ENCODE measurements around the gene CD68.

Gene CD68

DNA sequence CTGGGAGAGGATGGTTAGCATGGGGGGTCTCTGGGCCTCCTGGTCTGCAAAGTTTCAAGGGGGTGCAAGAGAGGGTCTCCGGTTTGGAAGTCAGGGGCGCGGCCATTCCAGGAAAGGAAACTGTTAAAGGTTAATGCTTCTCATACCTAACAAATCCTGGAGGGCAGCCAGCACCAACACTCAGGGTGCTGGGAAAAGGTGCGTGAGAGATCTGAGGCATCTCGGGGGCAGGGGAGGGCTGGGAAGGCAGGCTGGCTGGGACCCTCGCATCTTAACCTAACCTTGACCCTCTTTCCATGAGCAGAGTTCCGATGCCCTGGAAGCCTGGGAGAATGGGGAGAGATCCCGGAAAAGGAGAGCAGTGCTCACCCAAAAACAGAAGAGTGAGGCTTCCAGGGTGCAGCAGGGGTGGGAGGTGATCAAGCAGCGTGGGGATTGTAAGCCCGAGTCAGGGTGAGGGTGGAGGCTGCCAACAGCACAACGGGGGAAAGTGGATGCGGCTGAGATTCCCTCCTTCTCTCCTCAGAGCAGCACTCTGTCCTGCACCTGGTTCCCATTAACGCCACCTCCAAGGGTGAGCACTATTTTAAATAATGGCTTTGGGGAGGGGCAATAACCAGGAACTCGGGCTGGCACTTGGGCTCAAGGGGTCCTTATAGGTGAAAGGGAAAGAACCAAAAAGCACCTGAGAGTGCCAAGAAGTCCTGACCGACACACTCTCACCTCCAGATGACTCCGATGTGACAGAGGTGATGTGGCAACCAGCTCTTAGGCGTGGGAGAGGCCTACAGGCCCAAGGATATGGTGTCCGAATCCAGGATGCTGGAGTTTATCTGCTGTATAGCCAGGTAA is 19.9 kb upstream of the CD68 start:
- no peak for DNase-seq (ENCODE audit: low spot score)

DNA sequence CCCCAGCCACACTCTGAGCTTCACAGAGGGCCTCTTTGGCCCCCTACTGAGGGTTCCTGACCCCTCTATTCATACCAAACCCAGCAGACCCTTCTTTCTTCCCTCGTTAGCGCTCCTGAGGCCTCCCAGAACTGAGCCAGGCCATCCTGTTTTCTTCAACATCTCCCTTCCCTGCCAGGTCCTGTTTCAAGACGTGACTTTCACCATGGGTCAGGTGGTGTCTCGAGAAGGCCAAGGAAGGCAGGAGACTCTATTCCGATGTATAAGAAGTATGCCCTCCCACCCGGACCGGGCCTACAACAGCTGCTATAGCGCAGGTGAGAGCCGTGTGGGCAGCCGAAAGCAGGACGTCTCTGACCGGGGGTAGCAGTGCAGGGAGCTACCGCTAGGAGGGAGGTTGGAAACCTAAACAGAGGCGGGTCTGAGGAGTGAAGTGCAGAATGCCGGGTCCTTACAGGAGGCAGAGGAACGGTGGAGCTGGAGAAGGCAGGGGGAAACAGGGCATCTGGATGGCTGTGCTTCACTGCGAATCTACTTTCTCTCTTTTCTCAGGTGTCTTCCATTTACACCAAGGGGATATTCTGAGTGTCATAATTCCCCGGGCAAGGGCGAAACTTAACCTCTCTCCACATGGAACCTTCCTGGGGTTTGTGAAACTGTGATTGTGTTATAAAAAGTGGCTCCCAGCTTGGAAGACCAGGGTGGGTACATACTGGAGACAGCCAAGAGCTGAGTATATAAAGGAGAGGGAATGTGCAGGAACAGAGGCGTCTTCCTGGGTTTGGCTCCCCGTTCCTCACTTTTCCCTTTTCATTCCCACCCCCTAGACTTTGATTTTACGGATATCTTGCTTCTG is 19.0 kb upstream of the CD68 start:
- peak; percentile 80 for DNase-seq (ENCODE audit: low spot score)

DNA sequence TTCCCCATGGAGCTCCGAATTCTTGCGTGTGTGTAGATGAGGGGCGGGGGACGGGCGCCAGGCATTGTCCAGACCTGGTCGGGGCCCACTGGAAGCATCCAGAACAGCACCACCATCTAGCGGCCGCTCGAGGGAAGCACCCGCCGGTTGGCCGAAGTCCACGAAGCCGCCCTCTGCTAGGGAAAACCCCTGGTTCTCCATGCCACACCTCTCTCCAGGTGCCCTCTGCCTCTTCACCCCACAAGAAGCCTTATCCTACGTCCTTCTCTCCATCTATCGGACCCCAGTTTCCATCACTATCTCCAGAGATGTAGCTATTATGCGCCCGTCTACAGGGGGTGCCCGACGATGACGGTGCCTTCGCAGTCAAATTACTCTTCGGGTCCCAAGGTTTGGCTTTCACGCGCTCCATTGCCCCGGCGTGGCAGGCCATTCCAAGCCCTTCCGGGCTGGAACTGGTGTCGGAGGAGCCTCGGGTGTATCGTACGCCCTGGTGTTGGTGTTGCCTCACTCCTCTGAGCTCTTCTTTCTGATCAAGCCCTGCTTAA is 18.3 kb upstream of the CD68 start:
- peak; percentile 92 for DNase-seq (ENCODE audit: low spot score)

DNA sequence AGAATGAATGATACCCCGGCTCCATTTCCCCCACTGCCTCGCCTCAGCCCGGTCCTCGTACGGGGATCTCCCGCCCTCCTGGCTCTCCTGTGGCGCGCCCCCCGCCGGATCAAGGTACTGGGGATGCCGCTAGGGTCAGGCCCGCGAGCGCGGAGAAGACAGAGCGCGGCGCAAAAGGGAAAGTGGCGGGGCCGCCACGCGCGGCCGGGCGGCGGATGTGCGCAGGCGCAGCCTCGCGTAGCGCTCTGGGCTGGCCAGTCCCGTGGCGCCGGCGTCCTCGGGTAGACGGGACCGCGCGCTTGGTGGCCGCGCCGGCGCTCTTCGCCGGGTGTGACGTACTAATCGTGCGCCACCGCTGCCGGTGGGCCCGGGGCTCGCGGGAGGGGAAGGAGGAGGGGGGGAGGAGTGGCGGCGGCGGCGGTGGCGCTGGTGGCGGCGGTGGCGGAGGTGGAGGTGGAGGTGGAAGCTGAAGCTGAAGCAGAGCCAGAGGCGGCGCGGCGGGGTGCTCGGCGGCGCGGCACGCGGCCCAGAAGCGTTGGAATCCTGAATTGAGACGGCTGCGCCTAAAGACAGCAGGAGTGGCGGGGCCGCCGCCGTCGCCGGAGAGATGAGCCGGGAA is 17.7 kb upstream of the CD68 start, which contains the start of gene SENP3:
Gene SENP3, plus strand, starts transcription at position 331 of the 619 bp plus-strand sequence. CDS start 1,158 bp downstream, outside the sequence.
- peak; percentile 99 for DNase-seq (ENCODE audit: low spot score)

DNA sequence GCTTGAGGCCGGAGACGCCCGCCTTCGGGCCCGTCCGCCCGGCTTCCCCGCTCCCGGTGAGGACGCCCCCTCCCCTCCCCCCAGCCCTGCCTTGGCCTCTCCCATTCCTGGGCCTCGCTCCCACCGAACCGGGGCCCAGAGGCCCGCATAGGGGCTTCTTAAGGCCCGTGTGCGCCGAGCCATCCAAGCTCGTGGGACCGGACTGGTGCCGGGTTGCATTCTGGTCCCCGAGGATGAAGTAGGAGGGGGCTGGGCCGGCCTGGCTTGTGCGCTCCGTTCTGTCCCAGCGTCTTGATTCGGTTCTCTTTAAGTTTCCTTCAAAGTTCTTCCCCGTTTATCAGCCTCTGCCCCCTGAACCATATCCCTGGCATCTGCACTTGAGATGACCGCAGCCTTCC is 17.2 kb upstream of the CD68 start:
- no peak for DNase-seq (ENCODE audit: low spot score)

DNA sequence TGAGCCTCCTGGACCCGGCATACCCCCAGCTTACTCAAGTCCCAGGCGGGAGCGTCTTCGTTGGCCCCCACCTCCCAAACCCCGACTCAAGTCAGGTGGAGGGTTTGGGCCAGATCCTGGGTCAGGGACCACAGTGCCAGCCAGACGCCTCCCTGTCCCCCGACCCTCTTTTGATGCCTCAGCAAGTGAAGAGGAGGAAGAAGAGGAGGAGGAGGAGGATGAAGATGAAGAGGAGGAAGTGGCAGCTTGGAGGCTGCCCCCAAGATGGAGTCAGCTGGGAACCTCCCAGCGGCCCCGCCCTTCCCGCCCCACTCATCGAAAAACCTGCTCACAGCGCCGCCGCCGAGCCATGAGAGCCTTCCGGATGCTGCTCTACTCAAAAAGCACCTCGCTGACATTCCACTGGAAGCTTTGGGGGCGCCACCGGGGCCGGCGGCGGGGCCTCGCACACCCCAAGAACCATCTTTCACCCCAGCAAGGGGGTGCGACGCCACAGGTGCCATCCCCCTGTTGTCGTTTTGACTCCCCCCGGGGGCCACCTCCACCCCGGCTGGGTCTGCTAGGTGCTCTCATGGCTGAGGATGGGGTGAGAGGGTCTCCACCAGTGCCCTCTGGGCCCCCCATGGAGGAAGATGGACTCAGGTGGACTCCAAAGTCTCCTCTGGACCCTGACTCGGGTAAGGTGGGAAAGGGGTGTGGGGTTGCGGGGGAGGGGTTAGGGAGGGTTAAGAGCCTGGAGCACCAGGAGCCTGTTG is 16.1 kb upstream of the CD68 start:
- no peak for DNase-seq (ENCODE audit: low spot score)

DNA sequence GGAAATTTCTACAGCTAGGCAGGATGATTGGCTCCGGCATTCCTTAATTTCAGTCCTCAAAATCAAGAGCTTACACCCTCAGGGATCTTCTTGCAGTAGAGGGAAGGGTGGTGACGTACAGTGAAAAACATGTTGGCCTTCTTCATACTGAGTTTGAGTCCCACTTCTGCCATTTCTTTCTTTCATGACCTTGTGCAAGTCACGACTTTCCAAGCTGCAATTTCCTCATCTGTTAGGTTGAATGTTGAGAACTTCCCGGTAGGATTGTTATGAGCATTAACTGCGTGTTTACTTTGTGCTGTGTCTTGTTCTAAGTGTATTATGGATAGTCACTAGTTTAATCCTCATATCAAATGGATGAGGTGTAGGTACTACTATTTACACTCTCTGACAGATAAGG is 9.9 kb upstream of the CD68 start:
- no peak for DNase-seq (ENCODE audit: low spot score)

DNA sequence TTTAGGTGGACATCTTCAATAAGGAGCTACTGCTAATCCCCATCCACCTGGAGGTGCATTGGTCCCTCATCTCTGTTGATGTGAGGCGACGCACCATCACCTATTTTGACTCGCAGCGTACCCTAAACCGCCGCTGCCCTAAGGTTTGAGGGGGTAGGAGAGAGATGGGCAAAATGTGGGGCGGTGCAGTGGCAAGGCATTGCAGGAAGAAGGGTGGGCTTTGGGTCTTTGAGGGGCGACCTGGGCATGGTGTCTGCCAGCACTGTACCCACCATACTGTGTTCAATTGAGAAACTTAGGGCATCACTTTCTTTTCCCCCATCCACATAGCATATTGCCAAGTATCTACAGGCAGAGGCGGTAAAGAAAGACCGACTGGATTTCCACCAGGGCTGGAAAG is 9.1 kb upstream of the CD68 start:
- DNase-seq (ENCODE audit: low spot score) = no peak

DNA sequence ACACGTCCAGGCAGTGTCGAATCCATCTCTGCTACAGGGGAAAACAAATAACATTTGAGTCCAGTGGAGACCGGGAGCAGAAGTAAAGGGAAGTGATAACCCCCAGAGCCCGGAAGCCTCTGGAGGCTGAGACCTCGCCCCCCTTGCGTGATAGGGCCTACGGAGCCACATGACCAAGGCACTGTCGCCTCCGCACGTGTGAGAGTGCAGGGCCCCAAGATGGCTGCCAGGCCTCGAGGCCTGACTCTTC is 7.2 kb upstream of the CD68 start:
- DNase-seq (ENCODE audit: low spot score) = no peak

DNA sequence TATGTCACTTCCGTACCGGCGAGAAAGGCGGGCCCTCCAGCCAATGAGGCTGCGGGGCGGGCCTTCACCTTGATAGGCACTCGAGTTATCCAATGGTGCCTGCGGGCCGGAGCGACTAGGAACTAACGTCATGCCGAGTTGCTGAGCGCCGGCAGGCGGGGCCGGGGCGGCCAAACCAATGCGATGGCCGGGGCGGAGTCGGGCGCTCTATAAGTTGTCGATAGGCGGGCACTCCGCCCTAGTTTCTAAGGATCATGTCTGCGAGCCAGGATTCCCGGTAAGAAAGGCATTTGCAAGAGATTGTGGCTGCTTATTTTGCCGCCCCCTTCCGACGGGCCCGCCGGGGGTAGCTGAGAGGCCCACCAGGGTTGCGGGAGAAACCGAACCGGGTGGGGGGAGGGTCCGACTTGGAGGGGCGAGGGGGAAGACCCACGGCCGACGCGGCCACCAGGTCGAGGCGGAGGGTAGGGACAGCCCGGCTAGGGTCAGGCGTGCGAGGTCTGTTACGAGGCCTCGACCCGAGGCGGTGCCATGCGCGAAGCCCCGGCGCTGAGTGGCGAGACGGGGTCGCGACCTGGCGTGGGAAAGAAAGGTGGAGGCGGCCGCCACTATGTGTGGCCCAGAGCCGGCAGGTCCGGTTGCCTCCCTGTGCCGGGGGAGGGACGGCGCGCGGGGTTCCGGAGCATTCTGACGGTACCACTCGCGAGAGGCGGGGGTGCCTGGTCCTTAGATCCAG is 6.7 kb upstream of the CD68 start:
- peak; percentile 99 for DNase-seq (ENCODE audit: low spot score)

DNA sequence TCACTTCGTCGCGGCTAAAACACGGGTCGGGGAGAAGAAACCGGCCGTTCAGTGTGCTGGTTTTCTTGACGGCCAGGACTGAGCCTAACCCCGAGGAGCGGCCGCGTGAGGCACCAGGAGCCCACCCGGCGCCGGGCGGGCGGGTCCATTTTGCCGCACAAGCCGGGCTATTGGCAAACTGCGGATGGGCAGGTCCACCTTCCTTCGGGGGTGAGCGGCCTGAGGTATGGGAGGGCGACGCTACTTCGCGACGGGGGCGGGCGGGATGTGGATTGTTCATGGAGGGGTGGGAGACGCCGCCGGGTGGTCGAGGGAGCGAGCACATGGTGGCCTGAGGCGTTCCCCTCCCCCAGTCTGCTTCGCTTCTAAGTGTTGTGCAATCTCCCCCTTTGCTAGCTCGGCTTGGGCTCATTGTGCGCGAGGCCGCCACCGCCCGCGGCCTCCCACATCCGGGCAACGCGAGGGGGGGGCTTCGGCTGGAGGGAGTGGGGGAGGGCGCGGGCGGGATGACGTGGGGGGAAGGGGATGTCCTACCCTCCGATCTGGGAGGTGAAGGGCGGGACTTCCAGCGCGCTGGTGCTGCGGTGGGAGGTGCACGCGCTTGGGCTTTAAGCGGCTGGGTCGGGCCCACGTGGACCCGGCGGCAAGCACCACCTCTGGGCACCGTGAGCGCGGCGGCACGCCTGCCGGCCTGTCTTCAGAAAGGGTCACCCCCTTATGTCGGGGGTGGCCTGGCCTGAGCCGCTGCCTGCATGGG is 5.9 kb upstream of the CD68 start:
- peak; percentile 94 for DNase-seq (ENCODE audit: low spot score)

DNA sequence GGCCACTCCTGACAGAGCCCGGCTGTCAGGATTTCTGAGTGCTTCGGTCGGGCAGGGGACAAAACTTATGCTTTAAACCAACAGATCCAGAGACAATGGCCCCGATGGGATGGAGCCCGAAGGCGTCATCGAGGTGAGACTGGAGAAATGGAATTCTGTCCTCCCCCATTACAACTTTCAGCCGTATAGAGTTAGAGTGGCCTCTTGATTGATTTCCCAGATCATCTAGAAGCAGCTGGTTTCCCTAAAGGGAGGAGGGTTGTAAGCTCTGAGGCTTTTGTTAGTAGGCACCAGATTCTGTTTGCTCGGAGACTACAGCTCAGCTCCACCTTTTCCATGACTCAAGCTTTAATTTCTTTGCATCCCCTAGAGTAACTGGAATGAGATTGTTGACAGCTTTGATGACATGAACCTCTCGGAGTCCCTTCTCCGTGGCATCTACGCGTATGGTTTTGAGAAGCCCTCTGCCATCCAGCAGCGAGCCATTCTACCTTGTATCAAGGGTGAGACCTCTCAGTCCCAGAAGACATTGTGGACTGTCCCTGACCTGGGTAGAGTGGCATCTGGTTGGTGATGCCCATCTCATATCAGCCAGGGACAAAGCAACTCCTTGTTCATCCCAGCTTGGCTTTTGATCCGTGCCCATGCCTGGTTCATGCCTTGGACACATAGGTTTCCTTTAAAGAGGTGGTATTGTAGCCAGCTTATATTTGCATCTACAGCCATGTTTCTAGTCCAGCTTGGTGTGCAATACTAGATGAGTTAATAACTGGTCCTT is 5.1 kb upstream of the CD68 start:
- DNase-seq (ENCODE audit: low spot score) = no peak

DNA sequence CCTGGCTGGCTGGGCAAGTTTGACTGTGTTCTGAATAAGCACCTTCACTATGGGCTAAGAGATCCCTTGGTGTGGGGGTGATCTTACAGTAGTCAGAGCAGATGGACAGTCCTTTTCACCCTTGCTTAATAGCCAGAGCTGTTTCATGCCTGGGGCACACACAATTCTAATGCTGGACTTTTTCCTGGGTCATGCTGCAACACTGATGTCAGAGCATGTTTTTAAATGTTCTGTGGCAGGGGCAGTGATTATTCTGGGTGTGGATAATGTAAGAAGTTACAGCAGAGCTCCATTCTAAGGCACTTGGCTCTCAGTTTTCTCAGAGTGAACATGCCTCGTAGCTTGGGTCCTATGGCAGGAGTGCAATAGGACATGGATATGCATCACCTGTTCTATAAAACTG is 4.0 kb upstream of the CD68 start:
- no peak for DNase-seq (ENCODE audit: low spot score)

DNA sequence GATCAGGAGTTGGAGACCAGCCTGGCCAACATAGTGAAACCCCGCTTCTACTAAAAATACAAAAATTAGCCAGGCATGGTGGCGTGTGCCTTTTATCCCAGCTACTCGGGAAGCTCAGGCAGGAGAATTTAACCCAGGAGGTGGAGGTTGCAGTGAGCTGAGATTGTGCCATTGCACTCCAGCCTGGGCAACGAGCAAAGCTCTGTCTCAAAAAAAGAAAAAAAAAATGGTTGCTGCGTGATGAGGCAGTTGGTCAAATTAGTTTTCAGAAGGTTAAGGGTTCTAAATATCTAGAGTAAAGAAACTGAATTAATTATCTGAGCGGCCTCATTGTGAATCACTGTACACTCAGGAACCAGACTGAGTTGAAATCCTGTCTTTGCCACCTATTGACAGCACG is 3.5 kb upstream of the CD68 start:
- no peak for DNase-seq (ENCODE audit: low spot score)

DNA sequence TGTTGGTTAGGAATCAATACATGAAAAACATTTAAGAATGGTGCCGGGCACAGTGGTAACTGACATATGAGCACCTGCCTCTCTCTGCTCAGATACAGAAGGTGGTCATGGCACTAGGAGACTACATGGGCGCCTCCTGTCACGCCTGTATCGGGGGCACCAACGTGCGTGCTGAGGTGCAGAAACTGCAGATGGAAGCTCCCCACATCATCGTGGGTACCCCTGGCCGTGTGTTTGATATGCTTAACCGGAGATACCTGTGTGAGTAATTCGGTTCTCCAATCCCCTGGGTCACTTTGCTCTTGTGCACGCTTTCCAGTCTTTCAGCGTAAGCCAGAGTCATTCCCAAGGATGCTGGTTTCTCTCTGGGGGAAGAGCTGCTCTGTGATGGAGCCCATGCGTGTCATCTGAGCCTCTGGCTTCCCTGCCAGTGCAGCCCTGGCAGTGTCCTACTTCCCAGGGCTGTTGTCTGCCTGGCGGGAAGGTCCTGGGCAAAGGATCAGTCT is 3.0 kb upstream of the CD68 start:
- DNase-seq (ENCODE audit: low spot score) = no peak

DNA sequence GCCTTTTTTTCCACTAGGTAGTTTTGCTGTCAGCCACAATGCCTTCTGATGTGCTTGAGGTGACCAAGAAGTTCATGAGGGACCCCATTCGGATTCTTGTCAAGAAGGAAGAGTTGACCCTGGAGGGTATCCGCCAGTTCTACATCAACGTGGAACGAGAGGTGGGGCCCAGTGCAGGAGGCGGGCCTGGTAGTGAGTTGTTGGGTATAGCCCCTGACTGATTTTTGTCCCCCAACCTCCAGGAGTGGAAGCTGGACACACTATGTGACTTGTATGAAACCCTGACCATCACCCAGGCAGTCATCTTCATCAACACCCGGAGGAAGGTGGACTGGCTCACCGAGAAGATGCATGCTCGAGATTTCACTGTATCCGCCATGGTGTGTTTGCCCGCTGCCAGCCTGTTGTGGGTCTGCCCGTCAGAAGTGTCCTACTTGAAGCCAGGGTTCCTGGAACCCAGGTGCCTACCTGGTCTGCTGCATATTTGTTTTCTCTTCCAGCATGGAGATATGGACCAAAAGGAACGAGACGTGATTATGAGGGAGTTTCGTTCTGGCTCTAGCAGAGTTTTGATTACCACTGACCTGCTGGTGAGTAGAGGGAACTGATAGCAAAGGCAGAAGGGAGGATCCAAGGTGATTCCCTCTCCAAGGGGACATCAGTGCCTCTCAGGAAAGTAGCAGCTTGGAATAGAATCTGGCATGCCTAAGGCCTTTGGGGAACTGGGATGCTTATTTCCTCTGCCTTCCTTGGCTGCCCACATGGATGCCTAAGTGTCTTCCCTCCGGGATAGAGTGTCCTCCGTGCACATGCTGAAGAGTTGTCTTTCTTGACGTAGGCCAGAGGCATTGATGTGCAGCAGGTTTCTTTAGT is 1.9 kb upstream of the CD68 start:
- DNase-seq (ENCODE audit: low spot score) = no peak

DNA sequence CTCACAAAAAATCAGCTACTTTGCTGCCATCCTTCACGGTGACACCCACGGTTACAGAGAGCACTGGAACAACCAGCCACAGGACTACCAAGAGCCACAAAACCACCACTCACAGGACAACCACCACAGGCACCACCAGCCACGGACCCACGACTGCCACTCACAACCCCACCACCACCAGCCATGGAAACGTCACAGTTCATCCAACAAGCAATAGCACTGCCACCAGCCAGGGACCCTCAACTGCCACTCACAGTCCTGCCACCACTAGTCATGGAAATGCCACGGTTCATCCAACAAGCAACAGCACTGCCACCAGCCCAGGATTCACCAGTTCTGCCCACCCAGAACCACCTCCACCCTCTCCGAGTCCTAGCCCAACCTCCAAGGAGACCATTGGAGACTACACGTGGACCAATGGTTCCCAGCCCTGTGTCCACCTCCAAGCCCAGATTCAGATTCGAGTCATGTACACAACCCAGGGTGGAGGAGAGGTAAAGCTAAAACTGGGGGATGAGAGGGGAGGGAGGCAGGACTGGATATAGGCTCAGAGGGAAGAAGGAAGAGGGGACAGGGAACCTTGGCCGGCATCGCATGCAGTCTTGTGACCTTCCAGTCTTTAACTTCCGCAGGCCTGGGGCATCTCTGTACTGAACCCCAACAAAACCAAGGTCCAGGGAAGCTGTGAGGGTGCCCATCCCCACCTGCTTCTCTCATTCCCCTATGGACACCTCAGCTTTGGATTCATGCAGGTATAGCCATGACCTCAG is 581 bp downstream of the CD68 start:
- DNase-seq (ENCODE audit: low spot score) = no peak

Data from GM03348 (cell line).